Measurements from ENCODE around the gene B3GAT2. TPM values are rescaled to one million over a fixed set of nuclear protein-coding genes. Genes with fewer than 3 reads are reported as not detected.

The B3GAT2 gene
- polyA plus RNA-seq, 2 of the 4 experiments (the other 2 are of a cell fraction): 0.05 to 0.10 TPM

DNA sequence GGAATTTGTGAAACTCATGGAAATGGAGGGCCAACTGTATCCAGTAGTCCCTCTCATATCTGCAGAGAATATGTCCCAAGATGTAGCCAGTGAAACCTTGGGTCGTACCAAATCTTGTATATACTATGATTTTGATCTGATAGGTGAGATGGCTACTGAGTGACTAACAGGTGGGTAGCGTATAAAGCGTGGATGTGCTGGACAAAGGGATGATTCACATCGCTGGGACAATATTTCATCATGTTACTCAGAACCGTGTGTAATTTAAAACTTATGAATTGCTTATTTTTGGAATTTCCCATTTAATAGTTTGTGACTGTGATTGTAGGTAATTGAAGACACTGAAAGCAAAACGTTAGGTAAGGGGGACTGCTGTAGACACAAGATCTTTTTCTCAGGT lies 145.1 kb downstream of the B3GAT2 start:
- Histone ChIP-seq H3K4me1 (no peaks in the 10 kb centered on the region), H3K9me3 (no peaks in the 10 kb centered on the region), H3K27ac (no peak overlapping the region), H3K4me2 (no peak overlapping the region), H3K4me3 (no peak overlapping the region)
- ATAC-seq (no peak), FAIRE-seq (no peak), DNase-seq (ENCODE audit: low read depth in 1 of 2, low spot score in 1 of 2) (peak in 1 of 2 experiments; percentile 3)
- ChIA-PET POLR2A (no interaction called here), CTCF (no interaction called here)
- no peak for TF ChIP-seq ZNF302 (CRISPR knock-in tag; IDR thresholded peaks at IDR 0.05)
- no peak for TF ChIP-seq RCOR1 (IDR thresholded peaks at IDR 0.05; ENCODE audit: low read depth, low read length)
- TF ChIP-seq ZC3H11A (IDR thresholded peaks at IDR 0.05): no peak
- TF ChIP-seq HOXB13 (CRISPR knock-in tag; IDR thresholded peaks at IDR 0.05; ENCODE audit: low read depth): no peak
- no peak for TF ChIP-seq HEYL (CRISPR knock-in tag; IDR thresholded peaks at IDR 0.05)
- TF ChIP-seq, protein P1, sequence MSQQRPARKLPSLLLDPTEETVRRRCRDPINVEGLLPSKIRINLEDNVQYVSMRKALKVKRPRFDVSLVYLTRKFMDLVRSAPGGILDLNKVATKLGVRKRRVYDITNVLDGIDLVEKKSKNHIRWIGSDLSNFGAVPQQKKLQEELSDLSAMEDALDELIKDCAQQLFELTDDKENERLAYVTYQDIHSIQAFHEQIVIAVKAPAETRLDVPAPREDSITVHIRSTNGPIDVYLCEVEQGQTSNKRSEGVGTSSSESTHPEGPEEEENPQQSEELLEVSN (IDR thresholded peaks at IDR 0.05; ENCODE audit: borderline replicate concordance, low read depth): no peak
- TF ChIP-seq PHF8 (IDR thresholded peaks at IDR 0.05; ENCODE audit: borderline replicate concordance, low read depth): no peak
- no peak for TF ChIP-seq RNF2 (IDR thresholded peaks at IDR 0.05; ENCODE audit: borderline replicate concordance, low read depth)
- no peak for TF ChIP-seq TFCP2L1 (CRISPR knock-in tag; IDR thresholded peaks at IDR 0.05)
- WGBS (ENCODE audit: missing lambda C conversion rate): 36% methylated on average over 6 of the region's 6 CpGs
